Esophagus squamous epithelium (tissue), 4 donors: ENCODE data around the gene IQSEC1.

ENCODE experiments used
- CTCF ChIP-seq, 6 experiments: fragments of 450-650 bp in 4 of 6; fragments of 200-600 bp in 2 of 6; sonication (generic) in 2 of 6; IDR thresholded peaks; one replicate each; pipeline ENCODE4 v1.5.1; 2016 to 2019; ENCODE audit warnings: antibody characterized with exemption in 6 of 6, mild to moderate bottlenecking in 4 of 6, moderate library complexity in 4 of 6
- POLR2A ChIP-seq, 4 donors: fragments of 450-650 bp; IDR thresholded peaks; one replicate each; pipeline ENCODE4 v1.6.1; 2017; ENCODE audit warnings: antibody characterized with exemption in 4 of 4, mild to moderate bottlenecking in 4 of 4, moderate library complexity in 3 of 4

GRCh38 chr3:13047296-13048165 lies 25.7 kb downstream of the IQSEC1 start:
- TF ChIP-seq CTCF (IDR thresholded peaks at IDR 0.05) (no peak), POLR2A (IDR thresholded peaks at IDR 0.05) (no peak)
